NCI-H1092 treated with DMSO at 0.1 percent for 48 hours (cell line): ENCODE measurements around the gene NAP1L5.

ENCODE experiments used
- DNase-seq: peaks from one replicate; lab custom pipeline; 2025; lab: John Stamatoyannopoulos, UW

NAP1L5 gene, protein sequence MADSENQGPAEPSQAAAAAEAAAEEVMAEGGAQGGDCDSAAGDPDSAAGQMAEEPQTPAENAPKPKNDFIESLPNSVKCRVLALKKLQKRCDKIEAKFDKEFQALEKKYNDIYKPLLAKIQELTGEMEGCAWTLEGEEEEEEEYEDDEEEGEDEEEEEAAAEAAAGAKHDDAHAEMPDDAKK

DNA sequence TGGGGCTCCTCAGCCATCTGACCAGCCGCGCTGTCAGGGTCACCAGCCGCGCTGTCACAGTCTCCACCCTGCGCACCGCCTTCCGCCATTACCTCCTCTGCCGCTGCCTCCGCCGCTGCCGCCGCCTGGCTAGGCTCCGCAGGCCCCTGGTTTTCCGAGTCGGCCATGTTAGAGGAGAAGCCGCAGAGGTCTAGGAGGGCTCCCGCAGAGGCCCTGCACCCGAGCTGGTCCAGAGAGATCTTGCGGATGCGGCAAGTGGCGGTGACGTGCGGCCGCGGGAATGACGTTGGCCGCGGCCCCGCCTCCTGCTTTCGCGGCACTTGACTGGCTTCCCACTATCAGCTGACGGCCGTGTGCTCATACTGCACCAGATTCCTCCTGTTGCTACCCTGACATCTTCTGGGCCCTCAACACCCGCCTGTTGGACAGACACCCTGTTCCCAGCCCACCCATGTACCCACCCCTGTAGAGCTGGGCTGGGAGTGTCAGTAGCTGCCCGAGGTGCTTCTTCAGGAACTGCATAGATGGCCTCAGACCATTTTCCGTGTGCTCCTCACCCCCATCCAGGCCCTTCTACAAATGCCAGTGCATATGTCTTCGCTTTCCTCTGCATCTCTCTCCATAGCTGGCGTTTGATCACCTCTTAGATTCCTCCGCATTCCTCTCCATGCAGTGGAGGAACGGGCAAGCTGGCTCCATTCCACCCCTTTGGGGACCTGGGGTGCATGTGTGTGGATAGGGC lies at the start of gene NAP1L5:
TSS of gene NAP1L5 (minus strand) at position 242 of the 742 bp plus-strand sequence. CDS start at position 167, 75 bp downstream.
- peak; percentile 66 for DNase-seq

DNA sequence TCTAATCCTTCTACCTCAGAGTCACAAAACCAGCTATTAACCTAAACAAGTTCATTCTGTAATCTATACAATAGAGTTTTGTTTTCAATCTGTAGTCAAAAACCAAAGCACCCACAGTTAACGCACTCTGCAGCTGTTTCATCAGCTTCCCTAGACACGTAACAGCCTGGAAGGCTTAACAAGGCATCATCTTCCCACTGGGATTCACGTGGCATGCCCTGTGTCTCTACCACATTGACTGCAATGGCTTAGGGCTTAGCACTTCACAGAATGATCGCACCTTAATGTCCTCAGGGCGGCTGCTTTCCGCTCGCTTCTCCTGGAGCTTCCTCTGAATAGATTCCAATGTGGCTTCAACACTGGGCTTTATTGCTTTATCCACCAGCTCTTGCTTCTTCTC lies 49.7 kb upstream of the NAP1L5 start:
- no peak for DNase-seq

DNA sequence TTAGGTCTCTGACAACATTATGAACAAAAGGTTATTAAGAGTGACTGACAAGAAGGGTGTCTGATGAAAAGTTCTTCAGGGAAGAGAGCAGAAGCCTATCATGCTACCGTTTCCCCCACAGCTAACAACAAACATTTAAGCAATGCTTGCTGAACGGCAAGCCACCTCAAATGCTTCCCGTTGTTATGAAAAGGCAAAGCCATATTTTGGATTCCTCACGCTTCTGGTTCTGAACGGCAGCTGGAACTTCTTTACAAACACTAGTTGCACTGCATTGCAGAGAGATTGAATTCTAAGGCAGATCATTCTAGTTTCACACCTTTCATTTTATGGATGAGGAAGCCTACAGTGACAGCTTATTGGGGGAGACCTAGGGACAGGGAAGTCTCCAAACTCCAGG lies 48.6 kb upstream of the NAP1L5 start:
- DNase-seq: no peak

DNA sequence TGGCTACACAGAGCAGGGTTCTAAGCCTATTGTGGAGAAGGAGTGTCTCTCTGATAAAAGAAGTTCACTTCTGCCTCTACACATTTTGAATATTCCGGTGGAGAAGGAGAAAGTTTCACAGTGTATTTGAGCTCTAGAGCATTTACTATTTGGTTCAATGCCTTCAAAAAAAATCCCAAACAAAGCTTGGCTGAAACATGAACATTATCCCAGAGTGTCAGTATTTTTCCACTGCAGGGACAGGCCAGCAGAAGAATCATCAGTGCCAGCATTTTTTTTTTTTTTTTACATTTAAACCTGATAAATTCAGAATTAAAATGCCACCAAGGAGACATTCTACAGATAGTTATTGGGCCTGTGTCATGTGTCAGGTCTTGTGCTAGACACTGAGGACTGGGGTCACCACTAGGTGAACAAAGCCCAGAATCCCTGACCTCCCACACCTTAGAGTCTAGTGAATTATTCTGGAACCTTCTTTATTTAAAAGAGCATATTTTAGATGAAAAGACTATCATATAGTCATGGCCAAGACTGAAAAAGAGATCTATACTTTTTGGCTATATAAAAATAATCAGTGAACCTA lies 48.0 kb upstream of the NAP1L5 start:
- DNase-seq: no peak

DNA sequence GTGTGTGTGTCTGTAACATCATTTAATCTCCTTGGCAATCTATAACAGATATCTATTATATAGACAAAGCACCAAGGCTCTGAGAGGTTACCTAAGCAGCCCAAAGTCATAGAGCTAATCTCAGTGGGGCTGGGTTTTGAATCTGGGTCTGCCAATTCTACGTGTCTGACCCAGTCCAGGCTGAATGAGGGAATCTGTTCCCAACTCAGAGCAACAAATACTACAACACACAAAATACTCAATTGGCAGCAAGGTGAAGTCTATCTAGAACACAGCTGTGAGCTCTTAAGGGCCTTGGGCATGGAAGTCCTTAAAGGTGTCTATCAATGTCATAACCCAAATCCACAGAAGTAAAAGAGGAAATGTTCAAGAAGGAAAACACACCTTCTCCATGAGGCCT lies 47.5 kb upstream of the NAP1L5 start:
- DNase-seq: no peak

DNA sequence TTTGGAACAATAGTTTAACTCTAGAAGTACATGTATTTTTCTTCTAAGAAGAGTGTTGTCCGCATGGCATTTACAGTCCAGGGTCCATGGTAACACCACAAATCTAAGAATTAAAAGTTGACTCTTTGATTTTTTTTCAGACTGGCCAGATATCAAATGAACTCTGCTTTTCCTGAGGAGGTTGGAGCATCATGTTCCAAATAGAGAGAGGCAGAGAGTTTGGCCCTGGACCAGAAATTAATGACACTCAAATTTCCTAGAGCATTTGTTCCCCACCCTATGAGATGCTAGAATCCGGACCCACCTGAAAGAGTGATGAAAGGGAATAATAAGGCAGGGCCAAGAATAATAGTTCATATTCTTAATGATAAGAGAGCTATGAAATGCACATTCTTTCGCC lies 47.0 kb upstream of the NAP1L5 start:
- DNase-seq: no peak

DNA sequence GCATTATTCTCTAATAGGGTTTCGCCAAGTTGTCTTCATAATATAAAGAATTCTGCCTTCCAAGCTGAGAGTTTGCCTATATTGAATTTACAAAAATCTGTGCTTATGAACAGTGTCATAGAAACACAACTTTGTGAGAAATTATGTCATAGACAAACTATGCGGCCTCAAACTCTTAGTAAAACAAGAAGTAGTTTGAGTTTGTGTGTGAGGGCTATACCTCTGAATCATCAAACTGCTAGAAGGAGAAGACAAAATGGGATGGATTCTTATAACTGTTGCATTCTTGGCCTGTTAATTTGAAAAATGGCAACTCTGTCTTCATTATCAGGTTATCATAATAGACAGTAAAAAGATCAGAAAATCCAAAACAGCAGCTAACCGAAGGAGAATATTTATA lies 46.1 kb upstream of the NAP1L5 start:
- DNase-seq: no peak

DNA sequence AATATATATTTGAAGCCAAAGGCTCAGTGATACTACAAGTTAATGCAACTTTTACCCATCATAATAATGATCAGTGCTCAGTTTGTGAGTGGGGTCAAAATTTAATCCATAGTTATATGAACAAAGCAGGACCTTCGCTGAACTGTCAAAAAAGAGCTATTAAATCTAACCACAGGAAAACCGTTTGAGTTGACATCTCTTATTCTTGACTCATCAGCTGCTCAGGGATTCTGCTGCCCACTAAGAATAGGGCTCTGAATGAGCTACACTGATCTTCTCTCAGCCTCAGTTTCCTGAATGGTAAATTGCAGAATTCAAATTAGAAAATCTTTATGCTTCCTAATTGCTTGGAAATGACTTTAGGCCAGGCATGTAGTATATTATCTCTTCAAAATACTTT lies 44.9 kb upstream of the NAP1L5 start:
- no peak for DNase-seq

DNA sequence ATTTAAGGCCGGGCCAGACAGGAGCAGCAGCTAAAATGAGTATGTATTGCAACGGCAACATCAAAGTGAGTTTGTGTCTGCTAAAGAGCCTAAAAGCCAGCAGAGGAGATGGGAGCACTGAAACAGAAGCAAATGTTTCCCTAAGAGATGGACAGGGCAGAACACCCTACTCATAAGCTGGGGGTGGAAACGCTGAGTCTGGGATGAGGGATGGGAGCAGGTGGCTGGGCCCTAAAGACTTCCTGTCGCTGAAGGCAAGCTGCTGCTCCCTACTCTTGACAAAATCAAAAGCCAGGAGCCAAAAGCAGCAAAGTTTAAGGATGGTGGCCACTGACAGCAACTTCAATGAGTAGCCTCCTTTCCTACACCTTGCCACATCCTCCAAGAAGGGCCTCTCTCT lies 40.6 kb upstream of the NAP1L5 start:
- no peak for DNase-seq

DNA sequence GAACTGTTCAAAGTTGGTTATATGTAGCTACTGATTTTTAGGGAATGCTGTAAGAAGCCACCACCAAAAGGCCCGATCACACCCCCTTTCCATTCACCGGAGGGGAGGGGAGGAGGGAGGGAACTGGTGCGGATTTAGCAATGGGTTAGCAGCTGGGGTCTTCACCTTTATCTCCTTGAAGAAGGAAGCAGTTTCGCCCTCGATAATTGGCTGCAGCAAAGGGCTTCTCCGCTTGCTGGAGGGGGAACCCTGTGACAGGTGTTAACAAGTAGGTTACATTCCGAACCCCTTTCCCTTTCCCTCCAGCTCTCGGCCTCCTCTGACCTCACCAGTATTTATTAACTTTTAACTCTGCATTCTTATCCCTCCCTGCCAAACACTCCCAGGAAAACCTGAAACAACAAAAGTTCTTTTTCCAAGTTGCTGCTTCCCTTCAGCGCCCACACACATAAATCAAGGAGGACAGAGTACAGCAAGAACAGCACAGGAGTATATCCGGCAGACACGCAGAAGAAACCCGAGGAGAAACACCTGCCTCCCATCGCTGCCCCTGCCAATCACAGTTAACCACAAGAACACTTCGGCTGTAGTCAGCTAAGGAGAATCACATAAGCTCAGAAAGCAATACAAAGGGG lies 39.8 kb upstream of the NAP1L5 start:
- no peak for DNase-seq

DNA sequence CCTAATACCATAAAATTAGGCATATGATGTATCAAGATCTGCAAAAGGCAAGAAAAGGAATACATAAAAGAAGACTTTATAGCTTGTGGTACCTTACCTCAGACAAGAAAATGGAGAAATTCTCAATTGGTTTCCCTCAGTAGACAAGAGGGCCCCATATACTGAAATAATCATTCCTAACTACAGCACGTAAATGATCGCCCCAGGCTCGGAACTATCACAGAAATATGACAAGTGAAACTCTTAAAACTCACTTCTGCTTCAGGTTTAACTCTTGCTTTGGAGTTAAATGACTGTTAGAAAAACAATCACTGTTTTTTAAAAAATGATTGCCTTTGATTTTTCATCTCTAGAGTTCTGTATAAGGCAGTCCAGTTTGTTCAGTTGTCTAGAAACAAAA lies 38.6 kb upstream of the NAP1L5 start:
- DNase-seq: no peak

DNA sequence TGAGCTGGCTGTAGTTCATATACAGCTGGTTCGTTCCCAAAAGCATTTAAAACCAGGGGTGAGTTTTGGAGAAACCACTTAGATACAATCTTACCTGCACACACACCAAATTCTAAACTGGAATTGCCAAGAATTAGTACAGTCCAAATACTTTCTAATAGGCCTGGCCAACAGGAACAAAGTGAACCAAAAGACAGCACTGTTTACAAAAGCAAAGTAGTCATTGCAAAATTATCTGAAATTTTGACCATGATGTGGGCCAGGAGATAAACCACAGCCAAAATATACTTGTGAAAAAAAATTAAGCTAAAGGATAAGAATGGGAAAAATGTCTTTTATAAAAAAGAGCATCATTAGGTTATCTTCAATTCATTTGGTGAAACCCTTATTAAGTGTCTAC lies 37.9 kb upstream of the NAP1L5 start:
- no peak for DNase-seq

DNA sequence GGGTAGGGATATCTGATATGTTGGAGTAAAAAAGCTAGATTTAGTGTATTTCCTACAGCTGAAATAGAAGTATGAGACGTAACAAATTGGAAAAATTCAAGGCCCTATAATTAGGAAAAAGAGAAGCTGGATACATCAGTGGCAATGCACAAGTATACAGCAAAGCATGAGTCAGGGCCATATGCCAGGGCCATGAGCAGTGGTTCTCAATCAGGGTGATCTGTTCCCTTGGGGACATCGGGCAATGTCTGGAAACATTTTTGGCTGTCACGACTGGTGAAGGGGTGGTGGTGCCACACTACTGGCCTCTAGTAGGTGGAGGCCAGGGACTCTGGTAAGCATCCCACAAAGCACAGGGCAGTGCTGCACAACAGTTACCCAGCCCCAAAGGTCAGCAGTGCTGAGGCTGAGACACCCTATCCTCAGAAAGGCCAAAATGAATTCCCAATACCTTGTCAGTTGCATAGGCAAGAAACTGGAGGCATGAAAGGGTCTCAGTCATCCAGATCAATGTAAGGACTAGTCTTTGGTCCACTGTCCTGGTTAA lies 36.8 kb upstream of the NAP1L5 start:
- no peak for DNase-seq

DNA sequence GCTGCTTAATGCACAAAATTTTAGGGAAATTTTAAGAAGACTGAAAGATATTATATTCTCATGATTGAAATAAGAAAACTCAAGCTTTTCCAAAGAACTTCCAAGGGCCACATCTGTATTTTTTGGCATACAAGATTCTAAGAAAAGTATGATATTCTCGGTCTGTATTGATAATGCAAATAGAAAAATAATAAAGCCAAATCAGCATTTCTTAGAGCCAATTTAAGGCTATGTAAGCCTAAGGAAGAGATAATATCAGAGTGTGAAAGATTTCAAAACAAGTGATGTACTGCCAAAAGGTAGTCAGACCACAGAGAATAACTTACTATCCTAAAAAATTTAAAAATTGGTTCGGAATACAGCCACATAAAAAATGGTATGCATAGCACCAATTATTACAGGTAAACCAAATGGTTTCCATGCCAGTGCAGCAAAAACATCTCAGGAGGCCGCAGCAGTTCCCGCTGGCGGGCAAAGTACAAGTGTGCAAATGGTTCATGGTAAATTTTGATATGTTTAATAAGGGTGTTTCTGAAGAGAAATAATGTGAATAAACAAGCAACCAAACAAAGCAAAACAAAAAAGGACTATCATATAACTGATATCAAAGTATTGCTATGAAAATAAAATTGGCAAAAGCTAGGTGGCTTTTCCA lies 35.2 kb upstream of the NAP1L5 start:
- no peak for DNase-seq

DNA sequence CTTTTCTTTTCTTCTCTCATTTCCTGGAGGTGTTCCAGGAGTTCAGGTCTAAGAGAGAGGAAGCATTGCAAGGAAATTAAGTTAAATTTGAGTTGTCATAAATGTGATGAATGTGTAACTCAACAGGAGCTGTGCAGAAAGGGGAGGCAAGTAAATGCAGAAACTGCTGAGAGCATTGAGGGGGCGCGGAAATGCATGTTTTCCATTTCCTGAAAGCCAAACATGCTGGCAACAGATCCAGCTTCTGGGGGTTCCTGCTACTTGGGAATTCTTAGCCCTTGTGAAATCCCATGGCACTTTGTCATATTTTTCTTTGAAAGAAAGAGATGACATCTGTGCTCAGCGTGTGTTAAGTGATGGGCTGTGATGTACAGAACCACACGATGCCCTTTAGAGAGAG lies 33.8 kb upstream of the NAP1L5 start:
- no peak for DNase-seq

DNA sequence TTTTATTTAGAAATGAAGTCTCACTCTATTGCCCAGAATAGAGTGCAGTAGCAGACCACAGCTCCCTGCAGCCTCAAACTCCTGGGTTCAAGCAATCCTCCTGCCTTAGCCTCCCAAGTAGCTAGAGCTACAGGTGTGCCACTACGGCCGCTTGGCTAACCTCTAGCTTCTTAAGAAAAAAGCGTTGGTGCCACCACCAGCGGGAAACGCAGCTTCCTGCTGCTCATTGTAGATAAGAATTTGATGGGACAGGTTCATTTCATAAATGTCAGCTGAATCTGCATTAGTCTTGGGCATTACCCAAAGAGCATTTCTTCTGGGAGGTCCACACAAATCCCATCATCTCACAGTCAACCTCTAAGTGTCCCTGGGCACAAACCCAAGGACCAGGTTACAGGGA lies 33.2 kb upstream of the NAP1L5 start:
- DNase-seq: no peak

DNA sequence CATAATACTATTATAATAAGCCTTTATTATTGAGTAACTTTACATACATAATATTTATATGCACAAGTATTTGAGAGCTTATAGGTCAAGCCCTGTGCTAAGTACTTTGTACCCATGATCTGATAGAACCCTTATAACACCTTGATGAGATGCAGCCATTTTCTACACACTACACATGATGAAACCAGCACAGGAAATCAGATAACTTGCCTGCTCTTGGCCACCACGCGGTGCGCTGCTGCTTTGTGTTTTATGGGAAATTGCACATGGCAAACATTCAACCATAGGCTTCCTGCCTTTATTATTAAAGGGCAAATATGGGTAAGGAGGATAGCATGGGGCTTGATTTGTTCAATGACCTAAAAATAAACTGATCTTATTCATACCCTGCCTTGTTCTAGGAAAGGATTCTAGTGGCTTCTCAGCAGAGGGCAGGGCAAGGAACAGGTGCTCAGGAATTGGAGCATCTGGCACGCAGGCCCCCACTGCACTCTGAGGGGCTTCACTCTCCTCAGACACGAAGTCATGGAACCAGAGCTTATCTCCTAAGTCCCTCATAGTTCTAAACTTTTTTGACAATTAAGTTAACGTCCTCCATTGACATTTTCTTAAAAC lies 31.6 kb upstream of the NAP1L5 start:
- no peak for DNase-seq

DNA sequence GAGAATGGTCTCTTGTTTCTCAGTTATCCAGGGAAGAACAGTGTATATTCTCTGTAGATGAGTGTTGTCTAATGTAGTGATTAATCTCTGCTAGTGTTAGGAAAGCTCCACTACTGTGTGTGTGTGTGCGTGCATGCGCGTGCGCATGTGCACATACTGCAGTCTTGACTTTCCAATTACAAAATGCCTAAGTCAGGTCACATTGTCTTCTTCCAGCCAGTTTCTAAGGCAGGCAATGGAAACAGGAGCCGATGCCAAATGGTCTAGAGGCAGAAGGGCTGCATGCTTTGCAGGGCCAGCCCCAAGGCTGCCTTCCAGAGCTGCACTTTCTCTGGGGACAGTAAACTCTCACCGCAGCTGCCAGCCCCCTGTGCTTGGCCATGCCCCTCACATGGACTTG lies 30.5 kb upstream of the NAP1L5 start:
- DNase-seq: no peak

DNA sequence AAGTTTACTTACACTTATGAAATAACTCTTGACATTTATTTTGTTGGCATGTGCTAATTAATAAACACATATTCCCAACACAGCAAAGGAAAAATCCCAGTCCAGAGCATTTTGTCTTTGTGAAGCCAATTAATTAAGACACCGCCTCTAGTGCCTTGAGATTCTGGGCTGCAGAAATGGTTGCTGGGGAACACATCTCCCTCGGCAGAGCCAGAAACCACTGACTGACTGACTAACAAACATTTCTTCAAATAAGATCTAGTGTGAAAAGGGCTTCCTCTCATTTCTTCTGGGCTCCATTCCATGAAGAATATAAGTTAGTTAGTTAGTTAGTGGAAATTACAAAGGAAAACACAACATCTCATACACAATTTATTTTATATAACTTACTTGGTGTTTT lies 28.4 kb upstream of the NAP1L5 start:
- DNase-seq: no peak

DNA sequence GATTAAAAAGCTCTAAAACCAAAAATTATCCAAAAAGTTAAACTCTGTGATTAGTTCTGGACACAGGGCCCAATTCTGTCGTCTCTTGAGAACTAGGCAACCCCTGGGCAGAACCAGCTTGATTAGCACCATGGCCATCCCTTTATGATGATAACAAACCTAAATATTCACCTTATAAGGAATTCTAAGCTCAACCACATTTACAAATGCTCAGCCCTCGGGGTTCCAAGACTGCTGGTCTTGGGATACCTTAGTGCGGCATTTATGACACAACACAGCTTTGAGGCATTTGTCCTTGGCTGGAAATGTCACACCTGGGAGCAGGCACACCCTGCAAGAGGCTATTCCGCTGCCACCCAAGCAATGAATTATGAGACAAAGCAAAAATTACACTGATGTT lies 27.5 kb upstream of the NAP1L5 start:
- no peak for DNase-seq

DNA sequence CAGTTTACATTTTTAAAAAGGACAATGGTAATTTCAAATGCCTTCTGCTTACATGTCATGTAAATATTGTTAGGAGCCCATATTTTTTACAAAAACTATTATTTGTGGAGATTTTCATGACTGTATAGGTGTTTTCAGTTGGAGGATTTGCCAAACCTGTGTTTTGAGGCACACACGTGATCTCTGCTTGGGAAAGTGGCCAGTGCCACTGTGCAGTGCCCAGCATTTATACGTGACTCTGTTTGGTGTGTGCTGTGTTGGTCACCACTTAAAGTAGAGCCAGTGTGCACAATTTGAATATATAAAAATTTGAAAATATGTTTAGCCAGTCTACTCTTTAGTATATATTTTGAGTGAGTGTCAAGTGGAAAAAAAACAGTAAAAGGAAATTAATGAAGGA lies 26.8 kb upstream of the NAP1L5 start:
- DNase-seq: no peak

DNA sequence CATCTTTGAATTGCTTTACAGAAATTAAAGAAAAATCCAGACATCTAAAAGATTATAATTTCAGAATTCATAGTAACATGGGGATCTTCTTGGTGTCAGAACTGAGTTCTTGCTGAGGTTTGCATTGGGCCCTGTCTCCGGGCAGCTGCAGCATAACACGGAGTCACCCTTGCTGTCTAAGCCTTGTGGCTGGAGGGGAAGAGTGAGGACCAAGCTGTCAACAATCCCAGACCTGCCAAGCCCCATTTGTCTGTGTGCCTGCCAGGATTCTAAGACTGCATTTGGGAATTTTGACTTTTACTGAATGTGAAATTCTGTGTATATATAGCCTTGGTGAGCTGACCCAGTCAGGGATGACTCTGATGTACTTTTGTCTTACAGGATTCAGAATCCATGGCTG lies 25.2 kb upstream of the NAP1L5 start:
- no peak for DNase-seq
